Adrenal gland (tissue), 5 donors: Measurements from ENCODE around the gene CUEDC1.

Source experiments
- CTCF ChIP-seq, 6 experiments: fragments of 450-650 bp in 4 of 6; fragments of 200-600 bp in 2 of 6; sonication (generic) in 1 of 6; IDR thresholded peaks; 1 replicate in 5 of 6; 2 replicates in 1 of 6; pipeline versions ENCODE4 v1.5.1 to v1.8.0; 2016 to 2021; ENCODE audit warnings: antibody characterized with exemption in 6 of 6, mild to moderate bottlenecking in 2 of 6, moderate library complexity in 1 of 6
- POLR2A ChIP-seq, 2 donors: fragments of 450-650 bp; IDR thresholded peaks; one replicate each; pipeline ENCODE4 v1.6.1; 2017; ENCODE audit warnings: antibody characterized with exemption in 2 of 2, mild to moderate bottlenecking in 2 of 2, moderate library complexity in 1 of 2
- donor health status: DM: no; HTN: no; CAD: no.

- TF ChIP-seq CTCF (IDR thresholded peaks at IDR 0.05) = no peak
- TF ChIP-seq POLR2A (IDR thresholded peaks at IDR 0.05) = no peak
Observed at GRCh38 chr17:57953219-57953618, 2.0 kb downstream of the CUEDC1 start.
